A549 (cell line): Measurements from ENCODE around the gene EBF3. TPM values are rescaled to one million over a fixed set of nuclear protein-coding genes. Genes with fewer than 3 reads are reported as not detected.

Source experiments
- ATAC-seq, 2 experiments: fragments of 200-7000 bp in 1 of 2; fragments of >200 bp in 1 of 2; cut with Nextera tagmentation in 1 of 2; cut with Tn5 transposase in 1 of 2; 3 replicates each; pipeline versions ENCODE4 v1.8.0 to v1.9.1; 2018 to 2020; ENCODE audit warnings: mild to moderate bottlenecking in 1 of 2, moderate library complexity in 1 of 2
- CTCF ChIA-PET: fragments of 300-600 bp; sonication (Branson Sonifier 250); formaldehyde crosslinking; extraction: SDS; loops from one replicate; lab custom pipeline; 2021; ENCODE audit warnings: antibody characterized with exemption, inconsistent platforms; lab: Yijun Ruan, JAX
- POLR2A ChIA-PET: fragments of 350-600 bp; formaldehyde crosslinking; extraction: SDS; loops from one replicate; lab custom pipeline; 2021; ENCODE audit warnings: antibody characterized with exemption, inconsistent platforms; lab: Yijun Ruan, JAX
- DNase-seq, 2 experiments: peaks; one replicate each; pipeline versions ENCODE4 v3.0.0 to v3.0.0-alpha.2; 2011 to 2016; ENCODE audit warnings: low read depth in 1 of 2, low spot score in 1 of 2
- FAIRE-seq: peaks from 2 replicates; lab custom pipeline; 2011; peaks lifted over from hg19 to GRCh38; lab: Jason Lieb, UNC
- H3K27ac ChIP-seq, 2 experiments: fragments of >200 bp; sonication (Bioruptor Twin); formaldehyde crosslinking; 3 replicates each; pipeline ENCODE4 v1.5.1; 2016 to 2017
- H3K4me1 ChIP-seq: fragments of >200 bp; sonication (Bioruptor Twin); formaldehyde crosslinking; 3 replicates; pipeline ENCODE4 v1.6.1; 2016
- H3K4me2 ChIP-seq: fragments of >200 bp; sonication (Bioruptor Twin); formaldehyde crosslinking; 3 replicates; pipeline ENCODE4 v1.6.1; 2016
- H3K4me3 ChIP-seq: fragments of >200 bp; sonication (Bioruptor Twin); formaldehyde crosslinking; 3 replicates; pipeline ENCODE4 v1.5.1; 2016
- H3K9me3 ChIP-seq: fragments of >200 bp; sonication (Bioruptor Twin); formaldehyde crosslinking; 3 replicates; pipeline ENCODE4 v1.6.1; 2016
- CBX8 ChIP-seq: fragments of 200-600 bp; sonication (generic); IDR thresholded peaks from 2 replicates; pipeline ENCODE4 v1.6.1; 2016
- CTCF ChIP-seq: fragments of >200 bp; sonication (Bioruptor Twin); formaldehyde crosslinking; IDR thresholded peaks from 3 replicates; pipeline ENCODE4 v1.5.1; 2016
- EHMT2 ChIP-seq: fragments of 200-600 bp; sonication (generic); IDR thresholded peaks from 2 replicates; pipeline ENCODE4 v1.6.1; 2016; ENCODE audit warnings: antibody characterized with exemption, low read depth, mild to moderate bottlenecking, moderate library complexity
- FOSL2 ChIP-seq, 2 experiments: fragments of 450-650 bp in 1 of 2; fragments of >200 bp in 1 of 2; sonication (Bioruptor Twin) in 1 of 2; formaldehyde crosslinking; IDR thresholded peaks; 2 replicates each; pipeline versions ENCODE4 v1.5.0 to v1.6.1; 2016 to 2020; ENCODE audit warnings: mild to moderate bottlenecking in 1 of 2, moderate library complexity in 1 of 2
- HMGXB4 ChIP-seq: fragments of 250-450 bp; sonication (Bioruptor Pico); IDR thresholded peaks from 2 replicates; pipeline ENCODE4 v1.5.0; 2021; ENCODE audit warnings: mild to moderate bottlenecking, moderate library complexity, borderline replicate concordance
- HOXB13 ChIP-seq: fragments of 250-450 bp; sonication (Bioruptor Pico); IDR thresholded peaks from 2 replicates; pipeline ENCODE4 v1.5.0; 2020; ENCODE audit warnings: low read depth, mild to moderate bottlenecking, moderate library complexity
- JUN ChIP-seq, 2 experiments: fragments of >200 bp; sonication (Bioruptor Twin); formaldehyde crosslinking; IDR thresholded peaks; 2 replicates in 1 of 2; 3 replicates in 1 of 2; pipeline ENCODE4 v1.6.1; 2016 to 2017
- JUNB ChIP-seq: fragments of >200 bp; sonication (Bioruptor Twin); formaldehyde crosslinking; IDR thresholded peaks from 2 replicates; pipeline ENCODE4 v1.6.1; 2016
- KDM1A ChIP-seq: fragments of 200-600 bp; sonication (generic); IDR thresholded peaks from 2 replicates; pipeline ENCODE4 v1.6.1; 2016; ENCODE audit warnings: low read depth, mild to moderate bottlenecking
- KDM5A ChIP-seq: fragments of 200-600 bp; sonication (generic); IDR thresholded peaks from 2 replicates; pipeline ENCODE4 v1.6.1; 2016; ENCODE audit warnings: antibody characterized with exemption, mild to moderate bottlenecking
- MAFK ChIP-seq: fragments of 450-650 bp; IDR thresholded peaks from 2 replicates; pipeline ENCODE4 v1.6.1; 2014; ENCODE audit not compliant: partially characterized antibody
- MAZ ChIP-seq: fragments of 150-350 bp; IDR thresholded peaks from 2 replicates; pipeline ENCODE4 v1.6.1; 2014; ENCODE audit warnings: antibody characterized with exemption, low read depth, low read length, borderline replicate concordance
- MYC ChIP-seq: IDR thresholded peaks from 2 replicates; pipeline ENCODE4 v1.6.1; 2012; ENCODE audit warnings: mild to moderate bottlenecking, inconsistent platforms, low read length, improper control_type of control experiment, borderline replicate concordance
- NPAS2 ChIP-seq: fragments of 250-450 bp; sonication (Bioruptor Pico); IDR thresholded peaks from 2 replicates; pipeline ENCODE4 v1.8.0; 2022; ENCODE audit warnings: mild to moderate bottlenecking, moderate library complexity, borderline replicate concordance
- NR3C1 ChIP-seq: fragments of >200 bp; sonication (Bioruptor Twin); formaldehyde crosslinking; IDR thresholded peaks from 3 replicates; pipeline ENCODE4 v1.6.1; 2017
- POLR2AphosphoS2 ChIP-seq: conservative IDR thresholded peaks from 2 replicates; pipeline ENCODE4 v1.6.1; 2012; ENCODE audit warnings: low read length, improper control_type of control experiment, inconsistent platforms
- RAD21 ChIP-seq, 2 experiments: fragments of >200 bp in 1 of 2; sonication (Bioruptor Twin) in 1 of 2; formaldehyde crosslinking in 1 of 2; IDR thresholded peaks in 1 of 2; conservative IDR thresholded peaks in 1 of 2; 2 replicates in 1 of 2; 3 replicates in 1 of 2; pipeline ENCODE4 v1.6.1; 2012 to 2018; ENCODE audit warnings: inconsistent platforms in 1 of 2
- RFX5 ChIP-seq: fragments of 450-650 bp; IDR thresholded peaks from 2 replicates; pipeline ENCODE4 v1.7.1; 2014; ENCODE audit warnings: antibody characterized with exemption, mild to moderate bottlenecking, moderate library complexity
- RNF2 ChIP-seq: fragments of 200-600 bp; sonication (generic); IDR thresholded peaks from 2 replicates; pipeline ENCODE4 v1.6.1; 2016; ENCODE audit warnings: low read depth, mild to moderate bottlenecking, antibody characterized with exemption, moderate library complexity, borderline replicate concordance
- SMC3 ChIP-seq: fragments of >200 bp; sonication (Bioruptor Twin); formaldehyde crosslinking; IDR thresholded peaks from 3 replicates; pipeline ENCODE4 v1.6.1; 2018; ENCODE audit warnings: inconsistent platforms
- SREBF2 ChIP-seq: fragments of 450-650 bp; IDR thresholded peaks from 2 replicates; pipeline ENCODE4 v1.6.1; 2014; ENCODE audit warnings: mild to moderate bottlenecking, moderate library complexity
- TFCP2L1 ChIP-seq: fragments of 250-450 bp; sonication (Bioruptor Pico); IDR thresholded peaks from 2 replicates; pipeline ENCODE4 v1.5.0; 2021; ENCODE audit warnings: mild to moderate bottlenecking
- USF2 ChIP-seq: fragments of 450-650 bp; IDR thresholded peaks from 2 replicates; pipeline ENCODE4 v1.6.1; 2014; ENCODE audit warnings: antibody characterized with exemption
- ZC3H11A ChIP-seq: fragments of 450-650 bp; IDR thresholded peaks from 2 replicates; pipeline ENCODE4 v1.6.1; 2014; ENCODE audit warnings: antibody characterized with exemption, mild to moderate bottlenecking
- ZFP36 ChIP-seq: fragments of 450-650 bp; IDR thresholded peaks from 2 replicates; pipeline ENCODE4 v1.6.1; 2014; ENCODE audit warnings: borderline replicate concordance; ENCODE audit not compliant: partially characterized antibody
- ZNF302 ChIP-seq: fragments of 250-450 bp; sonication (Bioruptor Pico); IDR thresholded peaks from 2 replicates; pipeline ENCODE4 v1.9.0; 2021; ENCODE audit warnings: inconsistent platforms, mild to moderate bottlenecking, moderate library complexity
- ZSCAN20 ChIP-seq: fragments of 250-450 bp; sonication (Bioruptor Pico); IDR thresholded peaks from 2 replicates; pipeline ENCODE4 v1.8.0; 2022; ENCODE audit warnings: mild to moderate bottlenecking, moderate library complexity
- WGBS: methylation state at CpG from one replicate; pipeline ENCODE4 v1.1.6; 2017; ENCODE audit errors: missing lambda C conversion rate; 5-methylcytosine and 5-hydroxymethylcytosine counted together
- polyA plus RNA-seq, 4 experiments: library from polyadenylated mRNA; depleted of rRNA in 3 of 4; stranded (reverse); fragments of >200 nt; fragmentation: RNase III in 1 of 4; extraction: RNeasy Plus Mini Kit Qiagen cat#74134 plus additional on column Dnase treatment in 1 of 4; gene quantifications; 2 replicates in 3 of 4; 3 replicates in 1 of 4; pipeline ENCODE4 v1.2.3, GENCODE V29; 2011 to 2017
- TF ChIP-seq, protein P1 (sequence below): IDR thresholded peaks from 2 replicates; pipeline ENCODE4 v1.6.1; 2012
- TF ChIP-seq, protein P2 (sequence below): fragments of >200 bp; sonication (Bioruptor Twin); formaldehyde crosslinking; IDR thresholded peaks from 3 replicates; pipeline ENCODE4 v1.6.1; 2016

EBF3 gene
- polyA plus RNA-seq, 2 of the 4 experiments (the other 2 are of a cell fraction) = 0.12 TPM; not detected in 1

- ATAC-seq = no peak
- H3K4me1 ChIP-seq = no peaks in the 10 kb centered on the region
- H3K9me3 ChIP-seq = no peaks in the 10 kb centered on the region
- no peak overlapping the region for H3K4me3 ChIP-seq
- CTCF ChIA-PET = interaction anchor here (0.6 kb wide), 1 partner anchor 816 kb away, joined by 3 read pairs; no protein-coding TSS in a partner anchor
- no peak overlapping the region for H3K4me2 ChIP-seq
- FAIRE-seq = no peak
- TF ChIP-seq ZFP36 (no peak), RNF2 (no peak), RAD21 (conservative IDR thresholded peaks at IDR 0.05 in 1 of 2, IDR thresholded peaks at IDR 0.05 in 1 of 2) (no peak), ZNF302 (CRISPR knock-in tag) (no peak), ZC3H11A (no peak), JUNB (no peak), KDM5A (no peak), USF2 (no peak), NPAS2 (CRISPR knock-in tag) (no peak), SREBF2 (no peak), SMC3 (no peak), CTCF (no peak)
- TF ChIP-seq, protein P1, sequence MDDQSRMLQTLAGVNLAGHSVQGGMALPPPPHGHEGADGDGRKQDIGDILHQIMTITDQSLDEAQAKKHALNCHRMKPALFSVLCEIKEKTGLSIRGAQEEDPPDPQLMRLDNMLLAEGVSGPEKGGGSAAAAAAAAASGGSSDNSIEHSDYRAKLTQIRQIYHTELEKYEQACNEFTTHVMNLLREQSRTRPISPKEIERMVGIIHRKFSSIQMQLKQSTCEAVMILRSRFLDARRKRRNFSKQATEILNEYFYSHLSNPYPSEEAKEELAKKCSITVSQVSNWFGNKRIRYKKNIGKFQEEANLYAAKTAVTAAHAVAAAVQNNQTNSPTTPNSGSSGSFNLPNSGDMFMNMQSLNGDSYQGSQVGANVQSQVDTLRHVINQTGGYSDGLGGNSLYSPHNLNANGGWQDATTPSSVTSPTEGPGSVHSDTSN = no peak
- TF ChIP-seq, protein P2, sequence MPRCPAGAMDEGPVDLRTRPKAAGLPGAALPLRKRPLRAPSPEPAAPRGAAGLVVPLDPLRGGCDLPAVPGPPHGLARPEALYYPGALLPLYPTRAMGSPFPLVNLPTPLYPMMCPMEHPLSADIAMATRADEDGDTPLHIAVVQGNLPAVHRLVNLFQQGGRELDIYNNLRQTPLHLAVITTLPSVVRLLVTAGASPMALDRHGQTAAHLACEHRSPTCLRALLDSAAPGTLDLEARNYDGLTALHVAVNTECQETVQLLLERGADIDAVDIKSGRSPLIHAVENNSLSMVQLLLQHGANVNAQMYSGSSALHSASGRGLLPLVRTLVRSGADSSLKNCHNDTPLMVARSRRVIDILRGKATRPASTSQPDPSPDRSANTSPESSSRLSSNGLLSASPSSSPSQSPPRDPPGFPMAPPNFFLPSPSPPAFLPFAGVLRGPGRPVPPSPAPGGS = no peak
- DNase-seq = no peak
- WGBS = 29% methylated on average over 20 of the region's 20 CpGs
- POLR2A ChIA-PET = no interaction called here
- H3K27ac ChIP-seq = no peak overlapping the region
These were observed 80.3 kb downstream of the EBF3 start for GRCh38 chr10:129883626-129884397.

GRCh38 chr10:129883029-129883428 is 81.0 kb downstream of the EBF3 start:
- FAIRE-seq (no peak), DNase-seq (no peak), ATAC-seq (no peak)
- Histone ChIP-seq H3K4me1 (no peaks in the 10 kb centered on the region), H3K27ac (no peak overlapping the region), H3K4me2 (no peak overlapping the region), H3K4me3 (no peak overlapping the region), H3K9me3 (no peaks in the 10 kb centered on the region)
- ChIA-PET CTCF (interaction anchor here (0.6 kb wide), 1 partner anchor 815 kb away, joined by 3 read pairs; no protein-coding TSS in a partner anchor), POLR2A (no interaction called here)
- 48% methylated on average over 11 of the region's 11 CpGs for WGBS
- TF ChIP-seq ZSCAN20 (no peak), EHMT2 (no peak), MYC (no peak), TFCP2L1 (CRISPR knock-in tag) (no peak), KDM1A (no peak), FOSL2 (IDR thresholded peaks at IDR 0.05) (no peak), FOSL2 (CRISPR knock-in tag; IDR thresholded peaks at IDR 0.05) (no peak), USF2 (no peak), HMGXB4 (CRISPR knock-in tag) (no peak), CBX8 (no peak), RFX5 (no peak), ZNF302 (CRISPR knock-in tag) (no peak), MAZ (no peak), JUN (IDR thresholded peaks at IDR 0.05) (no peak), NR3C1 (no peak), POLR2AphosphoS2 (no peak), MAFK (no peak), HOXB13 (no peak), NPAS2 (CRISPR knock-in tag) (no peak)
